HepG2 (cell line): Measurements from ENCODE around the gene APOA1. TPM values are rescaled to one million over a fixed set of nuclear protein-coding genes. Genes with fewer than 3 reads are reported as not detected.
A peak's percentile ranks its signal among the peaks of the same experiment; 100 is the strongest.

ENCODE experiments used
- CHCHD3 ChIP-seq: sonication (generic); formaldehyde crosslinking; IDR thresholded peaks from 2 replicates; pipeline ENCODE4 v1.8.0; 2022; ENCODE audit warnings: mild to moderate bottlenecking, missing genetic modification reagents, moderate library complexity
- IRX3 ChIP-seq: sonication (generic); formaldehyde crosslinking; IDR thresholded peaks from 2 replicates; pipeline ENCODE4 v1.8.1; 2023; ENCODE audit warnings: mild to moderate bottlenecking, low read depth, missing genetic modification reagents, borderline replicate concordance
- MIER2 ChIP-seq: IDR thresholded peaks from 2 replicates; pipeline ENCODE4 v1.6.1; 2016; ENCODE audit warnings: missing biosample characterization, missing genetic modification reagents
- MTA3 ChIP-seq: sonication (generic); formaldehyde crosslinking; IDR thresholded peaks from 2 replicates; pipeline ENCODE4 v1.4.0; 2020; ENCODE audit warnings: missing genetic modification reagents
- PRDM10 ChIP-seq: sonication (generic); formaldehyde crosslinking; IDR thresholded peaks from 2 replicates; pipeline ENCODE4 v1.4.0; 2020; ENCODE audit warnings: low read depth, missing genetic modification reagents
- RAD21 ChIP-seq: fragments of 450-650 bp; formaldehyde crosslinking; IDR thresholded peaks from 2 replicates; pipeline ENCODE4 v1.5.0; 2020; ENCODE audit warnings: mild to moderate bottlenecking
- RBAK ChIP-seq: sonication (generic); formaldehyde crosslinking; IDR thresholded peaks from 2 replicates; pipeline ENCODE4 v1.5.1; 2020; ENCODE audit warnings: mild to moderate bottlenecking, missing genetic modification reagents
- SRF ChIP-seq: IDR thresholded peaks from 2 replicates; pipeline ENCODE4 v1.6.1; 2011; ENCODE audit warnings: mild to moderate bottlenecking, low read depth, low read length, moderate library complexity
- TBX2 ChIP-seq: sonication (generic); formaldehyde crosslinking; IDR thresholded peaks from 2 replicates; pipeline ENCODE4 v1.5.0; 2020; ENCODE audit warnings: missing genetic modification reagents, mild to moderate bottlenecking, borderline replicate concordance
- TRIM22 ChIP-seq: fragments of 450-650 bp; IDR thresholded peaks from 2 replicates; pipeline ENCODE4 v1.6.1; 2017
- ZNF207 ChIP-seq: fragments of 450-650 bp; IDR thresholded peaks from 2 replicates; pipeline ENCODE4 v1.6.1; 2016; ENCODE audit warnings: antibody characterized with exemption, borderline replicate concordance
- ZNF260 ChIP-seq: sonication (generic); formaldehyde crosslinking; IDR thresholded peaks from 2 replicates; pipeline ENCODE4 v1.4.0; 2020; ENCODE audit warnings: missing genetic modification reagents, low read depth, mild to moderate bottlenecking, borderline replicate concordance
- ZNF432 ChIP-seq: sonication (generic); formaldehyde crosslinking; IDR thresholded peaks from 2 replicates; pipeline ENCODE4 v1.5.0; 2020; ENCODE audit warnings: missing genetic modification reagents, mild to moderate bottlenecking, borderline replicate concordance
- ZNF7 ChIP-seq: IDR thresholded peaks from 2 replicates; pipeline ENCODE4 v1.6.1; 2016; ENCODE audit warnings: missing biosample characterization, missing genetic modification reagents
- polyA plus RNA-seq, 8 experiments: library from polyadenylated mRNA; depleted of rRNA in 3 of 8; stranded (reverse) in 7 of 8; unstranded in 1 of 8; fragments of >200 nt; fragmentation: Illumina TruSeq in 4 of 8; extraction: Trizol in 4 of 8; gene quantifications; 2 replicates each; pipeline versions ENCODE4 v1.2.1 to v1.2.3, GENCODE V29; 2011 to 2016; ENCODE audit warnings: low read depth in 4 of 8, missing spikeins in 1 of 8, mixed read lengths in 1 of 8; ENCODE audit not compliant: insufficient read depth in 1 of 8
- total RNA-seq, 5 experiments: library from RNA; depleted of rRNA; stranded (reverse); fragments of >200 nt; fragmentation: Illumina TruSeq; extraction: Trizol; gene quantifications; 2 replicates each; pipeline ENCODE4 v1.2.3, GENCODE V29; 2016; ENCODE audit warnings: low read depth in 1 of 5
- TF ChIP-seq, protein P1 (sequence below): sonication (generic); formaldehyde crosslinking; IDR thresholded peaks from 2 replicates; pipeline ENCODE4 v1.5.0; 2020; ENCODE audit warnings: mild to moderate bottlenecking, missing genetic modification reagents
- TF ChIP-seq, protein P2 (sequence below): sonication (generic); formaldehyde crosslinking; IDR thresholded peaks from 2 replicates; pipeline ENCODE4 v1.4.0; 2020; ENCODE audit warnings: mild to moderate bottlenecking, low read depth, missing genetic modification reagents
- TF ChIP-seq, protein P3 (sequence below): sonication (generic); formaldehyde crosslinking; IDR thresholded peaks from 2 replicates; pipeline ENCODE4 v1.5.0; 2020; ENCODE audit warnings: missing genetic modification reagents, mild to moderate bottlenecking, borderline replicate concordance
- TF ChIP-seq, protein P4 (sequence below): sonication (generic); formaldehyde crosslinking; IDR thresholded peaks from 2 replicates; pipeline ENCODE4 v1.5.1; 2020; ENCODE audit warnings: missing genetic modification reagents, mild to moderate bottlenecking, borderline replicate concordance

APOA1 gene
- total and polyA plus RNA-seq, 2 of the 13 experiments (the other 11 are each of a cell fraction or from before 2014, with no cell fraction given): 1,973 to 5,485 TPM

DNA sequence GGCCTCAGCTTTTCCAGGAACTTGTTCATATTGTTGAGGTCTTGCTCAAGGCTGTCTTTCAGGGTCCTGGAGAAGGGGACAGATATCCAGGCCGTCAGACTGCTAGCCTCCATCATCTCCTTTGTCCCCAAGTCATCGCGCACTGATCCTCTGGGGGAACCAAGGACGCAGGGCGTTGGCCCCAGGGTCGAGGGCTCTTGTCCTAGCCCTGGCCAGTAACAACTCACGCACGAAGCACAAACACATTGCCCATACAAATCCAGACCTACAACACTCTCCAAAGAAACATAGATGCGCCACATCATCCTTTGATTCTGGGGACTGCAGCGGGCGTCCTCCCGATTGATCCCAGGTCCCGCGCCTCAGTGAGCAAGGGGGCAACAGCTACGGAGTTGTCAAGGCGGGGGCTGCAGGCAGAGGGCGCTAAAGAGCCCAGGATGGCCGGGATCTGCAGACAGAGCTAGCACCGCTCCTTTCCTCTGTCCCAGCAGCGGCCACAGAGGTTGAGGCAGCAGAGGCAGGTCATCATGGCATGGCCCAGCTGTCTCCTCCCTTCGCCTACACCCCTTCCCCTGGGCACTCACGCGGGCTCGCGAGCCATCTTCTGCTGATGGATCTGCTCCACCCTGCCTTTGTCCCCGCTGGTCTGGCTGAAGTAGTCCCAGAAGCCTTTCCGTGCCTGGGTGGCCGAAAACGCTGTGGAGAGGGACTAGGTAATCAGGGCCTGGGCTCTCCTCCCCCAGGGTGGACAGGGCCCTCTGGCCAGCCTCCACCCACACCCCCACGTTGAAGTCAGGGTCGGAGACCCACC, 46.2 kb downstream of the APOA1 start (continued):
- TF ChIP-seq, protein P1, sequence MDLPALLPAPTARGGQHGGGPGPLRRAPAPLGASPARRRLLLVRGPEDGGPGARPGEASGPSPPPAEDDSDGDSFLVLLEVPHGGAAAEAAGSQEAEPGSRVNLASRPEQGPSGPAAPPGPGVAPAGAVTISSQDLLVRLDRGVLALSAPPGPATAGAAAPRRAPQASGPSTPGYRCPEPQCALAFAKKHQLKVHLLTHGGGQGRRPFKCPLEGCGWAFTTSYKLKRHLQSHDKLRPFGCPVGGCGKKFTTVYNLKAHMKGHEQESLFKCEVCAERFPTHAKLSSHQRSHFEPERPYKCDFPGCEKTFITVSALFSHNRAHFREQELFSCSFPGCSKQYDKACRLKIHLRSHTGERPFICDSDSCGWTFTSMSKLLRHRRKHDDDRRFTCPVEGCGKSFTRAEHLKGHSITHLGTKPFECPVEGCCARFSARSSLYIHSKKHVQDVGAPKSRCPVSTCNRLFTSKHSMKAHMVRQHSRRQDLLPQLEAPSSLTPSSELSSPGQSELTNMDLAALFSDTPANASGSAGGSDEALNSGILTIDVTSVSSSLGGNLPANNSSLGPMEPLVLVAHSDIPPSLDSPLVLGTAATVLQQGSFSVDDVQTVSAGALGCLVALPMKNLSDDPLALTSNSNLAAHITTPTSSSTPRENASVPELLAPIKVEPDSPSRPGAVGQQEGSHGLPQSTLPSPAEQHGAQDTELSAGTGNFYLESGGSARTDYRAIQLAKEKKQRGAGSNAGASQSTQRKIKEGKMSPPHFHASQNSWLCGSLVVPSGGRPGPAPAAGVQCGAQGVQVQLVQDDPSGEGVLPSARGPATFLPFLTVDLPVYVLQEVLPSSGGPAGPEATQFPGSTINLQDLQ (CRISPR knock-in tag): no peak
- TF ChIP-seq TBX2 (peak; percentile 74; the same call in 1 of the 2 replicates), SRF (no peak), CHCHD3 (CRISPR knock-in tag) (no peak), PRDM10 (CRISPR knock-in tag) (0 out of 2 replicates have a peak, but pooled peaks have one; percentile 17), ZNF260 (no peak), ZNF207 (no peak), ZNF432 (CRISPR knock-in tag) (no peak), MIER2 (0 out of 2 replicates have a peak, but pooled peaks have one; percentile 12), IRX3 (CRISPR knock-in tag) (peak; percentile 62; the same call in 1 of the 2 replicates), ZNF7 (CRISPR knock-in tag) (no peak), RBAK (CRISPR knock-in tag) (no peak), MTA3 (no peak), TRIM22 (no peak), RAD21 (peak; percentile 98)
- TF ChIP-seq, protein P2, sequence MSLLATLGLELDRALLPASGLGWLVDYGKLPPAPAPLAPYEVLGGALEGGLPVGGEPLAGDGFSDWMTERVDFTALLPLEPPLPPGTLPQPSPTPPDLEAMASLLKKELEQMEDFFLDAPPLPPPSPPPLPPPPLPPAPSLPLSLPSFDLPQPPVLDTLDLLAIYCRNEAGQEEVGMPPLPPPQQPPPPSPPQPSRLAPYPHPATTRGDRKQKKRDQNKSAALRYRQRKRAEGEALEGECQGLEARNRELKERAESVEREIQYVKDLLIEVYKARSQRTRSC (CRISPR knock-in tag): no peak
- TF ChIP-seq, protein P3, sequence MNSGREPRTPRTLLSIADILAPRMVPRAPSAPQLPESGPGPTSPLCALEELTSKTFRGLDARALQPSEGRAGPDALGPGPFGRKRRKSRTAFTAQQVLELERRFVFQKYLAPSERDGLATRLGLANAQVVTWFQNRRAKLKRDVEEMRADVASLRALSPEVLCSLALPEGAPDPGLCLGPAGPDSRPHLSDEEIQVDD (CRISPR knock-in tag): no peak
- TF ChIP-seq, protein P4, sequence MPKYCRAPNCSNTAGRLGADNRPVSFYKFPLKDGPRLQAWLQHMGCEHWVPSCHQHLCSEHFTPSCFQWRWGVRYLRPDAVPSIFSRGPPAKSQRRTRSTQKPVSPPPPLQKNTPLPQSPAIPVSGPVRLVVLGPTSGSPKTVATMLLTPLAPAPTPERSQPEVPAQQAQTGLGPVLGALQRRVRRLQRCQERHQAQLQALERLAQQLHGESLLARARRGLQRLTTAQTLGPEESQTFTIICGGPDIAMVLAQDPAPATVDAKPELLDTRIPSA (CRISPR knock-in tag): no peak
